SK-N-SH (cell line): ENCODE results near the gene PRELID3B. TPM values are rescaled to one million over a fixed set of nuclear protein-coding genes. Genes with fewer than 3 reads are reported as not detected.
A peak's percentile ranks its signal among the peaks of the same experiment; 100 is the strongest.

Source experiments
- CTCF ChIA-PET: fragments of 300-600, 350-600 bp; formaldehyde crosslinking; extraction: SDS; loops from one replicate; lab custom pipeline; 2021; lab: Yijun Ruan, JAX
- POLR2A ChIA-PET: fragments of 350-600 bp; sonication (Branson Sonifier 250); formaldehyde crosslinking; extraction: SDS; loops from one replicate; lab custom pipeline; 2020; ENCODE audit warnings: antibody characterized with exemption, inconsistent platforms; lab: Yijun Ruan, JAX
- DNase-seq: peaks from one replicate; pipeline ENCODE4 v3.0.0; 2012
- H2AFZ ChIP-seq: fragments of 200-600 bp; sonication (generic); 2 replicates; pipeline ENCODE4 v1.8.1; 2016; ENCODE audit warnings: antibody characterized with exemption, mild to moderate bottlenecking, low read depth
- H3F3A ChIP-seq: fragments of 200-600 bp; sonication (generic); replicated peaks from 2 replicates; pipeline ENCODE3; 2016; ENCODE audit warnings: antibody characterized with exemption, mild to moderate bottlenecking; ENCODE audit not compliant: insufficient read depth
- H3K27ac ChIP-seq, 2 experiments: fragments of 200-500 bp in 1 of 2; fragments of 200-600 bp in 1 of 2; sonication (Bioruptor generic) in 1 of 2; sonication (generic), shearing (Covaris generic) in 1 of 2; 2 replicates each; pipeline versions ENCODE4 v1.5.1 to v1.6.1; 2014 to 2016; ENCODE audit warnings: low read depth in 2 of 2, inconsistent platforms in 1 of 2, low read length in 1 of 2, mild to moderate bottlenecking in 1 of 2, mixed read lengths in 1 of 2
- H3K27me3 ChIP-seq: fragments of 200-600 bp; sonication (generic), shearing (Covaris generic); 2 replicates; pipeline ENCODE4 v1.6.1; 2016; ENCODE audit warnings: mixed run types; ENCODE audit not compliant: insufficient read depth
- H3K36me3 ChIP-seq, 2 experiments: fragments of 200-500 bp in 1 of 2; fragments of 200-600 bp in 1 of 2; sonication (Bioruptor generic) in 1 of 2; sonication (generic) in 1 of 2; replicated peaks in 1 of 2; 2 replicates each; pipeline versions ENCODE3 to v1.5.1; 2014 to 2016; ENCODE audit warnings: low read length in 1 of 2, mild to moderate bottlenecking in 1 of 2; ENCODE audit not compliant: insufficient read depth in 2 of 2, control insufficient read depth in 1 of 2
- H3K4me1 ChIP-seq, 2 experiments: fragments of 200-500 bp in 1 of 2; fragments of 200-600 bp in 1 of 2; sonication (Bioruptor generic) in 1 of 2; sonication (generic), shearing (Covaris generic) in 1 of 2; 2 replicates each; pipeline versions ENCODE4 v1.5.1 to v1.6.1; 2014 to 2016; ENCODE audit warnings: low read depth in 1 of 2, low read length in 1 of 2, mixed run types in 1 of 2; ENCODE audit not compliant: insufficient read depth in 2 of 2, control insufficient read depth in 1 of 2
- H3K4me2 ChIP-seq: fragments of 200-600 bp; sonication (generic), shearing (Covaris generic); 2 replicates; pipeline ENCODE4 v1.6.1; 2017; ENCODE audit warnings: mixed run types
- H3K4me3 ChIP-seq, 2 experiments: fragments of 200-500 bp in 1 of 2; fragments of 200-600 bp in 1 of 2; sonication (Bioruptor generic) in 1 of 2; sonication (generic), shearing (Covaris generic) in 1 of 2; 2 replicates each; pipeline versions ENCODE4 v1.5.1 to v1.8.1; 2014 to 2016; ENCODE audit warnings: low read depth in 2 of 2, inconsistent platforms in 1 of 2, low read length in 1 of 2, mild to moderate bottlenecking in 1 of 2, mixed read lengths in 1 of 2, moderate library complexity in 1 of 2
- H3K79me2 ChIP-seq: fragments of 200-600 bp; sonication (generic); 2 replicates; pipeline ENCODE4 v1.8.1; 2017; ENCODE audit warnings: mild to moderate bottlenecking; ENCODE audit not compliant: insufficient read depth
- H3K9ac ChIP-seq: fragments of 200-600 bp; sonication (generic); 2 replicates; pipeline ENCODE4 v1.6.1; 2017; ENCODE audit warnings: mixed run types
- H3K9me2 ChIP-seq: fragments of 200-600 bp; sonication (generic); 2 replicates; pipeline ENCODE4 v1.6.1; 2017; ENCODE audit warnings: mixed run types
- H3K9me3 ChIP-seq: fragments of 200-600 bp; sonication (generic); 2 replicates; pipeline ENCODE4 v1.6.1; 2017; ENCODE audit warnings: mixed run types, mild to moderate bottlenecking, moderate library complexity
- H4K20me1 ChIP-seq: fragments of 200-600 bp; sonication (generic); 2 replicates; pipeline ENCODE4 v1.6.1; 2017; ENCODE audit warnings: mild to moderate bottlenecking, mixed run types; ENCODE audit not compliant: insufficient read depth
- CHD2 ChIP-seq: fragments of 150-350 bp; IDR thresholded peaks from 2 replicates; pipeline ENCODE4 v1.6.1; 2018; ENCODE audit warnings: low read length; ENCODE audit not compliant: partially characterized antibody
- CTCF ChIP-seq: fragments of 200-600 bp; sonication (generic); IDR thresholded peaks from 2 replicates; pipeline ENCODE4 v1.6.1; 2017; ENCODE audit warnings: antibody characterized with exemption, mild to moderate bottlenecking, moderate library complexity
- ELF1 ChIP-seq: IDR thresholded peaks from 2 replicates; pipeline ENCODE4 v1.4.0; 2012
- EP300 ChIP-seq, 2 experiments: IDR thresholded peaks; 2 replicates each; pipeline versions ENCODE4 v1.4.0 to v1.6.1; 2012; ENCODE audit warnings: borderline replicate concordance in 1 of 2, low read depth in 1 of 2, low read length in 1 of 2
- FOSL2 ChIP-seq: IDR thresholded peaks from 2 replicates; pipeline ENCODE4 v1.4.0; 2012; ENCODE audit warnings: low read depth, mild to moderate bottlenecking, moderate library complexity, borderline replicate concordance
- FOXJ3 ChIP-seq: sonication (generic); formaldehyde crosslinking; IDR thresholded peaks from 2 replicates; pipeline ENCODE4 v1.5.1; 2020; ENCODE audit warnings: mild to moderate bottlenecking, missing genetic modification reagents
- FOXM1 ChIP-seq: IDR thresholded peaks from 2 replicates; pipeline ENCODE4 v1.4.0; 2012; ENCODE audit warnings: low read depth, mild to moderate bottlenecking
- GATA2 ChIP-seq: sonication (generic); formaldehyde crosslinking; IDR thresholded peaks from 2 replicates; pipeline ENCODE4 v1.5.0; 2020; ENCODE audit warnings: mild to moderate bottlenecking, missing genetic modification reagents
- MAX ChIP-seq: IDR thresholded peaks from 2 replicates; pipeline ENCODE4 v1.4.0; 2012; ENCODE audit warnings: low read depth
- MEF2A ChIP-seq: IDR thresholded peaks from 2 replicates; pipeline ENCODE4 v1.4.0; 2012; ENCODE audit warnings: low read depth, borderline replicate concordance
- NFIC ChIP-seq: IDR thresholded peaks from 2 replicates; pipeline ENCODE4 v1.4.0; 2012; ENCODE audit warnings: borderline replicate concordance
- PBX3 ChIP-seq: IDR thresholded peaks from 2 replicates; pipeline ENCODE4; 2012
- POLR2AphosphoS5 ChIP-seq: IDR thresholded peaks from 2 replicates; pipeline ENCODE4 v1.6.1; 2012; ENCODE audit warnings: low read depth, low read length
- REST ChIP-seq: IDR thresholded peaks from 2 replicates; pipeline ENCODE4 v1.6.1; 2012; ENCODE audit warnings: mild to moderate bottlenecking, low read depth, low read length, moderate library complexity
- RXRA ChIP-seq: IDR thresholded peaks from 2 replicates; pipeline ENCODE4 v1.4.0; 2012; ENCODE audit warnings: low read depth, mild to moderate bottlenecking, borderline replicate concordance
- SMC3 ChIP-seq: IDR thresholded peaks from 2 replicates; pipeline ENCODE4 v1.6.1; 2012; ENCODE audit warnings: low read depth, low read length, improper control_type of control experiment
- TAF1 ChIP-seq: IDR thresholded peaks from 2 replicates; pipeline ENCODE4 v1.6.1; 2012; ENCODE audit warnings: low read depth, mild to moderate bottlenecking, low read length, moderate library complexity, borderline replicate concordance
- TCF12 ChIP-seq: IDR thresholded peaks from 2 replicates; pipeline ENCODE4 v1.4.0; 2012
- TEAD4 ChIP-seq: IDR thresholded peaks from 2 replicates; pipeline ENCODE4 v1.4.0; 2012; ENCODE audit warnings: mild to moderate bottlenecking, borderline replicate concordance; ENCODE audit not compliant: insufficient read depth
- USF1 ChIP-seq: IDR thresholded peaks from 2 replicates; pipeline ENCODE4 v1.4.0; 2012; ENCODE audit warnings: low read depth, borderline replicate concordance
- USF2 ChIP-seq: fragments of 150-350 bp; IDR thresholded peaks from 2 replicates; pipeline ENCODE4 v1.6.1; 2017; ENCODE audit warnings: antibody characterized with exemption, low read length, low read depth, borderline replicate concordance
- YY1 ChIP-seq: IDR thresholded peaks from 2 replicates; pipeline ENCODE4 v1.4.0; 2012; ENCODE audit warnings: low read depth, mild to moderate bottlenecking
- ZBTB33 ChIP-seq: IDR thresholded peaks from 2 replicates; pipeline ENCODE4 v1.4.0; 2012; ENCODE audit warnings: low read depth, borderline replicate concordance
- WGBS: methylation state at CpG from one replicate; pipeline ENCODE4 v1.1.6; 2017; ENCODE audit warnings: low lambda C conversion rate; 5-methylcytosine and 5-hydroxymethylcytosine counted together
- polyA plus RNA-seq, 3 experiments: library from polyadenylated mRNA; depleted of rRNA; stranded (reverse); fragments of >200 nt; gene quantifications; 2 replicates each; pipeline ENCODE4 v1.2.3, GENCODE V29; 2012

The PRELID3B gene
- polyA plus RNA-seq, 1 of the 3 experiments (the other 2 are of a cell fraction) = 20.9 TPM

GRCh38 chr20:58986968-58987517, 55.5 kb downstream of the PRELID3B start:
- CTCF ChIA-PET = interaction anchor here (0.5 to 1.5 kb wide), 4 partner anchors 16 to 469 kb away, joined by 3 to 5 read pairs (median 3); no protein-coding TSS in a partner anchor
- peaks cover 24% of the 10 kb centered on the region for H4K20me1 ChIP-seq
- peak overlapping the region in 1 of 2 experiments; percentile 56; a peak in 2 of 4 replicates for H3K27ac ChIP-seq
- peaks cover 45 to 57% of the 10 kb centered on the region in 2 experiments for H3K36me3 ChIP-seq
- H3K9me2 ChIP-seq = no peaks in the 10 kb centered on the region
- DNase-seq = peak; percentile 81
- H3K27me3 ChIP-seq = no peaks in the 10 kb centered on the region
- no peak overlapping the region for H3K9ac ChIP-seq
- peaks cover 50% of the 10 kb centered on the region for H3K79me2 ChIP-seq
- H3F3A ChIP-seq = no peaks in the 10 kb centered on the region
- H3K9me3 ChIP-seq = no peaks in the 10 kb centered on the region
- POLR2A ChIA-PET = interaction anchor here (1.0 to 1.5 kb wide), 3 partner anchors 45 to 96 kb away, joined by 3 to 11 read pairs (median 4); partner anchors contain the start of gene ATP5F1E
- peaks cover 9 to 53% of the 10 kb centered on the region in 2 experiments; a peak in 3 of 4 replicates for H3K4me1 ChIP-seq
- WGBS = 68% methylated on average over 8 of the region's 8 CpGs
- H3K4me2 ChIP-seq = no peak overlapping the region
- no peak overlapping the region for H2AFZ ChIP-seq
- H3K4me3 ChIP-seq = no peak overlapping the region
- TF ChIP-seq TCF12 (no peak), ZBTB33 (no peak), REST (no peak), SMC3 (no peak), RXRA (no peak), NFIC (no peak), TAF1 (no peak), GATA2 (CRISPR knock-in tag) (peak; percentile 83), FOXM1 (no peak), YY1 (no peak), CTCF (no peak), PBX3 (no peak), USF1 (no peak), CHD2 (peak; percentile 28), TEAD4 (no peak), ELF1 (no peak), MAX (no peak), USF2 (no peak), MEF2A (no peak), EP300 (IDR thresholded peaks at IDR 0.05; ENCODE audit: borderline replicate concordance in 1 of 2, low read depth in 1 of 2, low read length in 1 of 2) (peak in 1 of 2 experiments; percentile 65; a peak in 1 of 4 replicates), POLR2AphosphoS5 (no peak), FOXJ3 (peak; percentile 52; the same call in 1 of the 2 replicates), FOSL2 (no peak)
